DOHH2 (cell line): ENCODE results near the gene LEF1.

Source experiments
- H3F3A ChIP-seq: fragments of 200-600 bp; sonication (generic), shearing (Covaris generic); 2 replicates; pipeline ENCODE4 v1.6.0; 2016; ENCODE audit warnings: antibody characterized with exemption, mild to moderate bottlenecking; ENCODE audit not compliant: control insufficient read depth, insufficient read depth
- H3K27ac ChIP-seq: fragments of 200-600 bp; sonication (generic); 2 replicates; pipeline ENCODE4 v1.5.1; 2014; ENCODE audit warnings: low read depth, mild to moderate bottlenecking, low read length, moderate library complexity
- H3K27me3 ChIP-seq: fragments of 200-600 bp; sonication (generic); 2 replicates; pipeline ENCODE4 v1.6.1; 2014; ENCODE audit warnings: mild to moderate bottlenecking, low read length, mixed read lengths; ENCODE audit not compliant: control insufficient read depth
- H3K36me3 ChIP-seq: fragments of 200-600 bp; sonication (generic); 2 replicates; pipeline ENCODE4 v1.6.1; 2014; ENCODE audit warnings: mild to moderate bottlenecking, low read length, moderate library complexity, mixed read lengths; ENCODE audit not compliant: control insufficient read depth
- H3K4me1 ChIP-seq: fragments of 200-600 bp; sonication (generic); 2 replicates; pipeline ENCODE4 v1.6.1; 2014; ENCODE audit warnings: mild to moderate bottlenecking, low read length, mixed read lengths; ENCODE audit not compliant: control insufficient read depth
- H3K4me2 ChIP-seq: fragments of 200-600 bp; sonication (generic); 2 replicates; pipeline ENCODE4 v1.6.0; 2014; ENCODE audit warnings: mild to moderate bottlenecking, low read length, moderate library complexity
- H3K4me3 ChIP-seq: fragments of 200-600 bp; sonication (generic); 2 replicates; pipeline ENCODE4 v1.5.1; 2014; ENCODE audit warnings: mild to moderate bottlenecking, low read length, mixed read lengths
- H3K79me2 ChIP-seq: fragments of 200-600 bp; sonication (generic); 2 replicates; pipeline ENCODE4 v1.6.1; 2014; ENCODE audit warnings: mild to moderate bottlenecking, low read length, mixed read lengths; ENCODE audit not compliant: control insufficient read depth
- H3K9me2 ChIP-seq: fragments of 200-600 bp; sonication (generic); replicated peaks from 2 replicates; pipeline ENCODE4 v1.6.1; 2014; ENCODE audit warnings: mild to moderate bottlenecking, low read length, mixed read lengths; ENCODE audit not compliant: control insufficient read depth
- H3K9me3 ChIP-seq: fragments of 200-600 bp; sonication (generic); 2 replicates; pipeline ENCODE4 v1.6.1; 2014; ENCODE audit warnings: antibody characterized with exemption, low read length, mixed read lengths; ENCODE audit not compliant: control insufficient read depth, insufficient read depth
- H4K20me1 ChIP-seq: fragments of 200-600 bp; sonication (generic); 2 replicates; pipeline ENCODE4 v1.6.0; 2014; ENCODE audit warnings: low read depth, mild to moderate bottlenecking, antibody characterized with exemption, low read length, moderate library complexity; ENCODE audit not compliant: control insufficient read depth, insufficient read depth
- CTCF ChIP-seq: fragments of 200-600 bp; sonication (generic); IDR thresholded peaks from one replicate; pipeline ENCODE4 v1.5.1; 2014; ENCODE audit warnings: antibody characterized with exemption, mild to moderate bottlenecking, low read depth, low read length; ENCODE audit not compliant: poor library complexity, severe bottlenecking
- EZH2phosphoT487 ChIP-seq: fragments of 200-600 bp; sonication (generic); IDR thresholded peaks from 2 replicates; pipeline ENCODE4 v1.6.1; 2017; ENCODE audit warnings: borderline replicate concordance, mild to moderate bottlenecking, antibody characterized with exemption, low read length, moderate library complexity, mixed read lengths

The LEF1 gene

GRCh38 chr4:108058685-108059440 is 109.9 kb downstream of the LEF1 start:
- H3K27me3 ChIP-seq = no peaks in the 10 kb centered on the region

GRCh38 chr4:108056418-108056817 is 112.3 kb downstream of the LEF1 start:
- no peak overlapping the region for H3K4me3 ChIP-seq
- no peaks in the 10 kb centered on the region for H3K9me3 ChIP-seq
- H4K20me1 ChIP-seq = no peaks in the 10 kb centered on the region
- no peaks in the 10 kb centered on the region for H3K4me1 ChIP-seq
- no peaks in the 10 kb centered on the region for H3K27me3 ChIP-seq
- H3K79me2 ChIP-seq = no peaks in the 10 kb centered on the region
- H3K4me2 ChIP-seq = no peak overlapping the region
- TF ChIP-seq CTCF (no peak), EZH2phosphoT487 (no peak)
- no peaks in the 10 kb centered on the region for H3K9me2 ChIP-seq
- H3K36me3 ChIP-seq = peaks cover 8% of the 10 kb centered on the region; the same call in 1 of the 2 replicates
- no peaks in the 10 kb centered on the region for H3F3A ChIP-seq
- H3K27ac ChIP-seq = no peak overlapping the region

More at GRCh38 chr4:108058685-108059440, 109.9 kb downstream of the LEF1 start:
- no peaks in the 10 kb centered on the region for H3F3A ChIP-seq
- H3K4me1 ChIP-seq = peaks cover 9% of the 10 kb centered on the region
- no peaks in the 10 kb centered on the region for H3K9me2 ChIP-seq
- no peaks in the 10 kb centered on the region for H3K9me3 ChIP-seq
- TF ChIP-seq EZH2phosphoT487 (no peak), CTCF (no peak)
- no peak overlapping the region for H3K4me2 ChIP-seq
- no peaks in the 10 kb centered on the region for H4K20me1 ChIP-seq
- 0 out of 2 replicates have a peak, but pooled peaks cover 3% of the 10 kb centered on the region for H3K36me3 ChIP-seq
- no peaks in the 10 kb centered on the region for H3K79me2 ChIP-seq
- no peak overlapping the region for H3K27ac ChIP-seq
- H3K4me3 ChIP-seq = no peak overlapping the region

- H3F3A ChIP-seq = no peaks in the 10 kb centered on the region
- no peak overlapping the region for H3K27ac ChIP-seq
- H3K36me3 ChIP-seq = peaks cover 8% of the 10 kb centered on the region; the same call in 1 of the 2 replicates
- H3K9me2 ChIP-seq = no peaks in the 10 kb centered on the region
- no peaks in the 10 kb centered on the region for H3K79me2 ChIP-seq
- H3K4me3 ChIP-seq = no peak overlapping the region
- H3K27me3 ChIP-seq = no peaks in the 10 kb centered on the region
- H3K9me3 ChIP-seq = no peaks in the 10 kb centered on the region
- H3K4me2 ChIP-seq = no peak overlapping the region
- H4K20me1 ChIP-seq = no peaks in the 10 kb centered on the region
- no peaks in the 10 kb centered on the region for H3K4me1 ChIP-seq
- no peak for TF ChIP-seq CTCF
- TF ChIP-seq EZH2phosphoT487 = no peak
Measured at GRCh38 chr4:108055787-108056186, 112.9 kb downstream of the LEF1 start.
